Hindlimb muscle (tissue), 1 donor: Measurements from ENCODE around the gene CWC22. TPM values are rescaled to one million over a fixed set of nuclear protein-coding genes. Genes with fewer than 3 reads are reported as not detected.
"Not testable (repeated sequence)": the region's sequence is repeated elsewhere in the genome, so short reads cannot be mapped to it uniquely, and the experiment has no call there.

Experiments
- DNase-seq: peaks from one replicate; pipeline ENCODE4 v3.0.0-alpha.2; 2013
- polyA plus RNA-seq: library from polyadenylated mRNA; unstranded; fragments of 120-200 nt; gene quantifications from one replicate; pipeline ENCODE4 v1.2.1, GENCODE V29; 2013; ENCODE audit not compliant: insufficient read length

CWC22 gene
- polyA plus RNA-seq, 1 donor, result 18.1 TPM

- DNase-seq, result no peak
These were observed 57.7 kb downstream of the CWC22 start for GRCh38 chr2:179949438-179949837.

GRCh38 chr2:179948058-179948457 lies 59.0 kb downstream of the CWC22 start:
- DNase-seq, result no peak

GRCh38 chr2:179946810-179947615 lies 60.1 kb downstream of the CWC22 start:
- DNase-seq, result no peak

GRCh38 chr2:179946346-179946745 lies 60.8 kb downstream of the CWC22 start:
- no peak for DNase-seq

GRCh38 chr2:179939259-179939658 lies 67.8 kb downstream of the CWC22 start:
- DNase-seq, result no peak

GRCh38 chr2:179938026-179938425 lies 69.1 kb downstream of the CWC22 start:
- no peak for DNase-seq

GRCh38 chr2:179936654-179937053 lies 70.4 kb downstream of the CWC22 start:
- DNase-seq, result no peak

- DNase-seq, result no peak
These were observed 71.0 kb downstream of the CWC22 start for GRCh38 chr2:179936141-179936540.

- no peak for DNase-seq
These were observed 74.3 kb downstream of the CWC22 start for GRCh38 chr2:179932786-179933185.

- no peak for DNase-seq
These were observed 75.6 kb downstream of the CWC22 start for GRCh38 chr2:179931502-179931901.

- not testable (repeated sequence) for DNase-seq
These were observed 77.1 kb downstream of the CWC22 start for GRCh38 chr2:179929997-179930396.

GRCh38 chr2:179927041-179927440 lies 80.1 kb downstream of the CWC22 start:
- no peak for DNase-seq

- no peak for DNase-seq
These were observed 81.4 kb downstream of the CWC22 start for GRCh38 chr2:179925713-179926112.

- DNase-seq, result no peak
These were observed 89.8 kb downstream of the CWC22 start for GRCh38 chr2:179917272-179917671.

GRCh38 chr2:179915395-179915992 lies 91.6 kb downstream of the CWC22 start:
- DNase-seq, result no peak

GRCh38 chr2:179913809-179914208 lies 93.3 kb downstream of the CWC22 start:
- no peak for DNase-seq

GRCh38 chr2:179911569-179911968 lies 95.5 kb downstream of the CWC22 start:
- no peak for DNase-seq

- DNase-seq, result no peak
These were observed 96.4 kb downstream of the CWC22 start for GRCh38 chr2:179910735-179911113.

- no peak for DNase-seq
These were observed 97.0 kb downstream of the CWC22 start for GRCh38 chr2:179909845-179910734.

GRCh38 chr2:179900655-179901054 lies 106.4 kb downstream of the CWC22 start:
- DNase-seq, result no peak

- DNase-seq, result no peak
These were observed 107.4 kb downstream of the CWC22 start for GRCh38 chr2:179899666-179900065.

- DNase-seq, result no peak
These were observed 108.2 kb downstream of the CWC22 start for GRCh38 chr2:179898873-179899272.
